Dedifferentiated amniotic fluid mesenchymal stem cell (primary cell): ENCODE results near the gene DHODH.
"Not testable (repeated sequence)": the region's sequence is repeated elsewhere in the genome, so short reads cannot be mapped to it uniquely, and the experiment has no call there.

ENCODE experiments used
- DNase-seq: peaks from one replicate; pipeline ENCODE4 v3.0.0-alpha.2; 2016; ENCODE audit errors: extremely low spot score

DHODH gene

GRCh38 chr16:72008424-72009216 lies at the start of gene DHODH:
Gene DHODH (plus strand): TSS chr16:72008744. CDS start chr16:72008765, 21 bp downstream.
- peak; percentile 94 for DNase-seq

- peak; percentile 93 for DNase-seq
These were observed 47.2 kb upstream of the DHODH start for GRCh38 chr16:71961066-71962039.

GRCh38 chr16:71963125-71963875 lies 45.2 kb upstream of the DHODH start:
- no peak for DNase-seq

- no peak for DNase-seq
These were observed 43.3 kb upstream of the DHODH start for GRCh38 chr16:71965223-71965622.

GRCh38 chr16:71966932-71967331 lies 41.6 kb upstream of the DHODH start:
- DNase-seq: no peak

GRCh38 chr16:71969353-71969752 lies 39.2 kb upstream of the DHODH start:
- no peak for DNase-seq

GRCh38 chr16:71971571-71971970 lies 37.0 kb upstream of the DHODH start:
- no peak for DNase-seq

GRCh38 chr16:71972356-71972755 lies 36.2 kb upstream of the DHODH start:
- no peak for DNase-seq

GRCh38 chr16:71973001-71973400 lies 35.5 kb upstream of the DHODH start:
- DNase-seq: no peak

GRCh38 chr16:71974068-71974818 lies 34.3 kb upstream of the DHODH start:
- DNase-seq: no peak

- no peak for DNase-seq
These were observed 23.1 kb upstream of the DHODH start for GRCh38 chr16:71985262-71985974.

GRCh38 chr16:71986131-71986530 lies 22.4 kb upstream of the DHODH start:
- no peak for DNase-seq

- DNase-seq: no peak
These were observed 13.5 kb upstream of the DHODH start for GRCh38 chr16:71995038-71995437.

- not testable (repeated sequence) for DNase-seq
These were observed 11.0 kb upstream of the DHODH start for GRCh38 chr16:71997578-71997977.

GRCh38 chr16:72001180-72001874 lies 7.2 kb upstream of the DHODH start:
- no peak for DNase-seq

- DNase-seq: no peak
These were observed 5.9 kb upstream of the DHODH start for GRCh38 chr16:72002619-72003018.

- DNase-seq: not testable (repeated sequence)
These were observed 500 bp upstream of the DHODH start for GRCh38 chr16:72008065-72008423.

- DNase-seq: no peak
These were observed 1.2 kb downstream of the DHODH start for GRCh38 chr16:72009779-72010178.

GRCh38 chr16:72012607-72013006 lies 4.1 kb downstream of the DHODH start:
- no peak for DNase-seq

GRCh38 chr16:72013389-72013788 lies 4.8 kb downstream of the DHODH start:
- no peak for DNase-seq
